Urinary bladder (tissue), 4 donors: ENCODE data around the gene LRRC26. TPM values are rescaled to one million over a fixed set of nuclear protein-coding genes. Genes with fewer than 3 reads are reported as not detected.

ENCODE experiments used
- DNase-seq: peaks from one replicate; pipeline ENCODE4 v3.0.0-alpha.2; 2015; ENCODE audit errors: extremely low spot score
- H3K27ac ChIP-seq: one replicate; pipeline ENCODE4 v1.5.1; 2013; ENCODE audit warnings: low read depth, mild to moderate bottlenecking, moderate library complexity
- H3K36me3 ChIP-seq: one replicate; pipeline ENCODE4 v1.6.1; 2013; ENCODE audit warnings: mild to moderate bottlenecking, moderate library complexity; ENCODE audit not compliant: insufficient read depth
- H3K4me1 ChIP-seq: one replicate; pipeline ENCODE4 v1.6.1; 2013; ENCODE audit warnings: mild to moderate bottlenecking, moderate library complexity; ENCODE audit not compliant: insufficient read depth
- H3K4me3 ChIP-seq: one replicate; pipeline ENCODE4 v1.5.1; 2013; ENCODE audit warnings: low read depth, low read length
- WGBS: extraction: QIAGEN DNeasy Blood & Tissue Kit; methylation state at CpG from one replicate; pipeline ENCODE4 v1.1.7; 2013; 5-methylcytosine and 5-hydroxymethylcytosine counted together
- polyA plus RNA-seq: library from polyadenylated mRNA; stranded (reverse); fragments of 200-250 nt; gene quantifications from one replicate; pipeline ENCODE4 v1.2.3, GENCODE V29; 2013
- total RNA-seq: library from RNA; depleted of rRNA; stranded (reverse); fragments of >200 nt; gene quantifications from one replicate; pipeline ENCODE4 v1.2.3, GENCODE V29; 2014
- donor health status: healthy with polysubstance abuse.
- donor health status: healthy.

LRRC26 gene
- total and polyA plus RNA-seq, 2 donors = not detected

- Histone ChIP-seq H3K27ac (no peak overlapping the region), H3K4me1 (no peaks in the 10 kb centered on the region)
- WGBS = 80% methylated on average over 14 of the region's 14 CpGs
Observed at GRCh38 chr9:137193771-137194170, 23.9 kb upstream of the LRRC26 start.

GRCh38 chr9:137192859-137193258 is 23.0 kb upstream of the LRRC26 start:
- WGBS = 73% methylated on average over 2 of the region's 2 CpGs
- DNase-seq = no peak
- H3K27ac ChIP-seq = no peak overlapping the region
- no peaks in the 10 kb centered on the region for H3K36me3 ChIP-seq
- no peaks in the 10 kb centered on the region for H3K4me1 ChIP-seq
- no peak overlapping the region for H3K4me3 ChIP-seq

More at GRCh38 chr9:137193771-137194170, 23.9 kb upstream of the LRRC26 start:
- Histone ChIP-seq H3K4me3 (no peak overlapping the region), H3K36me3 (no peaks in the 10 kb centered on the region)
- no peak for DNase-seq

- Histone ChIP-seq H3K4me3 (no peak overlapping the region), H3K4me1 (no peaks in the 10 kb centered on the region), H3K27ac (no peak overlapping the region), H3K36me3 (no peaks in the 10 kb centered on the region)
- 83% methylated on average over 10 of the region's 10 CpGs for WGBS
- DNase-seq = no peak
Observed at GRCh38 chr9:137192448-137192780, 22.6 kb upstream of the LRRC26 start.

- DNase-seq = no peak
- no peak overlapping the region for H3K4me3 ChIP-seq
- H3K27ac ChIP-seq = no peak overlapping the region
- H3K4me1 ChIP-seq = no peaks in the 10 kb centered on the region
- WGBS = 86% methylated on average over 22 of the region's 22 CpGs
- no peaks in the 10 kb centered on the region for H3K36me3 ChIP-seq
Observed at GRCh38 chr9:137191691-137192447, 22.0 kb upstream of the LRRC26 start.

- Histone ChIP-seq H3K4me3 (no peak overlapping the region), H3K27ac (no peak overlapping the region), H3K4me1 (no peaks in the 10 kb centered on the region), H3K36me3 (no peaks in the 10 kb centered on the region)
- no peak for DNase-seq
- 80% methylated on average over 3 of the region's 3 CpGs for WGBS
Observed at GRCh38 chr9:137191245-137191644, 21.4 kb upstream of the LRRC26 start.

- WGBS = 72% methylated on average over 9 of the region's 9 CpGs
- no peak for DNase-seq
- no peaks in the 10 kb centered on the region for H3K4me1 ChIP-seq
- no peak overlapping the region for H3K4me3 ChIP-seq
- H3K27ac ChIP-seq = no peak overlapping the region
- H3K36me3 ChIP-seq = no peaks in the 10 kb centered on the region
Observed at GRCh38 chr9:137190315-137190856, 20.5 kb upstream of the LRRC26 start.

- Histone ChIP-seq H3K4me1 (no peaks in the 10 kb centered on the region), H3K4me3 (peak overlapping the region; percentile 70), H3K36me3 (no peaks in the 10 kb centered on the region), H3K27ac (peak overlapping the region; percentile 90)
- WGBS = 35% methylated on average over 23 of the region's 23 CpGs
- no peak for DNase-seq
Observed at GRCh38 chr9:137189297-137190295, 19.7 kb upstream of the LRRC26 start.

- Histone ChIP-seq H3K4me1 (no peaks in the 10 kb centered on the region), H3K4me3 (peak within 1 kb of the TSS; percentile 70), H3K27ac (peak within 1 kb of the TSS; percentile 90), H3K36me3 (peaks cover 2% of the 10 kb centered on the region)
- under 1% methylated on average over 98 of the region's 98 CpGs for WGBS
- DNase-seq = peak; percentile 69
Observed at GRCh38 chr9:137188490-137189296, 18.8 kb upstream of the LRRC26 start, which contains the start of the genes ANAPC2 and SSNA1. Gene ANAPC2 (minus strand): TSS chr9:137188560. CDS start chr9:137188532, 28 bp downstream. Gene SSNA1 (plus strand): TSS chr9:137188676. CDS start chr9:137188727, 51 bp downstream.

- Histone ChIP-seq H3K36me3 (peaks cover 5% of the 10 kb centered on the region), H3K27ac (peak overlapping the region; percentile 68), H3K4me1 (no peaks in the 10 kb centered on the region), H3K4me3 (peak overlapping the region; percentile 70)
- no peak for DNase-seq
- under 1% methylated on average over 31 of the region's 31 CpGs for WGBS
Observed at GRCh38 chr9:137188086-137188489, 18.2 kb upstream of the LRRC26 start.

GRCh38 chr9:137187386-137187785 is 17.5 kb upstream of the LRRC26 start:
- peak overlapping the region; percentile 70 for H3K4me3 ChIP-seq
- no peak for DNase-seq
- 83% methylated on average over 15 of the region's 15 CpGs for WGBS
- H3K36me3 ChIP-seq = peaks cover 5% of the 10 kb centered on the region
- H3K4me1 ChIP-seq = no peaks in the 10 kb centered on the region
- H3K27ac ChIP-seq = no peak overlapping the region

GRCh38 chr9:137186385-137186784 is 16.5 kb upstream of the LRRC26 start:
- Histone ChIP-seq H3K4me1 (no peaks in the 10 kb centered on the region), H3K4me3 (no peak overlapping the region), H3K27ac (no peak overlapping the region), H3K36me3 (peaks cover 5% of the 10 kb centered on the region)
- WGBS = 80% methylated on average over 6 of the region's 6 CpGs
- no peak for DNase-seq

- Histone ChIP-seq H3K4me1 (no peaks in the 10 kb centered on the region), H3K36me3 (peaks cover 5% of the 10 kb centered on the region)
Observed at GRCh38 chr9:137185921-137186320, 16.1 kb upstream of the LRRC26 start.

More at GRCh38 chr9:137185921-137186320, 16.1 kb upstream of the LRRC26 start:
- H3K4me3 ChIP-seq = no peak overlapping the region
- H3K27ac ChIP-seq = no peak overlapping the region
- 95% methylated on average over 19 of the region's 19 CpGs for WGBS
- DNase-seq = no peak
